GM19035 (cell line): ENCODE data around the gene TOX3.

Experiments used
- ATAC-seq: cut with Tn5 transposase; IDR thresholded peaks from one replicate; pipeline ENCODE4 v1.9.1; 2021; ENCODE audit not compliant: unreplicated experiment

TOX3 gene

DNA sequence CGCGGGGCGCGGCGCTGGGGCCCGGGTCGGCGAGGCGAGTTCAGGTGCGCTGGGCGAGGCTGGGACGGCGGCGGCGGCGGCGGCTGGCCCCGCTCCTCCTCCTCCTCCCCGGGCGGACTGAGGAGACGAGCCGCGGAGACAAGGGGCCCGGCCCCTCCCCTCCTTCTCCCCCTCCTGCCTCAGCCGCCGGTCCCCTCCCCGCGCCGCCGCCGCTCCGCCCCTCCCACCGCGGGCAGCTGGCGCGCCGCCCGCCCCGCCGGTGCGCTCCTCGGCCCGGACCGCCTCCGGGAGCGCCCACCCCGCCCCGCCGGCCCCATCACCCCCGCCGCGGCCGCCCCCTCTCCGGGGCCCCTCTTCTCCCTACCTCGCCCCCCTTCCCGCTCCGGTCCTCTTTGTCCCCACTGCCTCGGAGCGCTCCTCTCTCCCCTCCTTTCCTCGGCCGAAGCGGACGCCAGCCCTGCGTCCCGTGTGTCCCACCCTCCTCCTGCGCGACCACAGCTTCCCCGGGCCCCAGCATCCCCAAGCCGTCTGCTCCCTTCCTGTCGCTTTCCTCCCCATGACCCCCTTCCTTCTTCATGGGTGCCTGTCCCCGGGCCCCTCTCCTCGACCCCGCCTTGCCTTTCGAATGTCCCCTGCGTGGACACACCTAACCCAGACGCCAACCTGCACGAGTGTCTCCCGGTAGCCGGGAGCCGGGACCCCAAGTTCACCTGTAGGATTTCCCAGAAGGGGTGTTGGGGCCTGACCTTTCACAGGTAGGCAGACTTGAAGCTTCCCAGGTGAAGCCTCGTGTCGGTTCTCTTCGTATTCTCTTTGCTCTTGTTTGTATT is at the start of gene TOX3:
TOX3 (minus strand) TSS at position 140 of the 830 bp plus-strand sequence. CDS start 420 bp downstream, outside the sequence.
- no peak for ATAC-seq

GRCh38 chr16:52592778-52593177 is 45.8 kb upstream of the TOX3 start:
- ATAC-seq, result no peak

GRCh38 chr16:52591934-52592592 is 45.1 kb upstream of the TOX3 start:
- no peak for ATAC-seq

DNA sequence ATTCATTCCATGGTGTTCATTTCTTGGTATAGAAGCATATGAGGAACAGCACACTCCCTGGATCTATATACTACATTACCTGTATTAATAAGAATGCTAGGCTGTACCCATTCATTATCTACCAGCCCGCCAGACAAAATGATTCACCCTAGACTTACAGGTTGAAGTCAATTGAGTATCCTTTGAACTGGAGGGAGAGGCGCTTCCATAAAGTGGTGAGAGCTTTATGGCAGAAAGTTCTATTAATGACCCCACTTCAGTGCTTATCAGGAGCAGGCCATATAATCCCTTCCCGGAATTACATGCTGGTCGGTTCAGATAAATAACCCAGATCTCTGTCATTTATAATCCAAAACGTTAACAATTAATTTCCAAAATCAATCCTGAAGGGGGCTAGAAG is 44.5 kb upstream of the TOX3 start:
- ATAC-seq, result no peak

GRCh38 chr16:52586159-52586558 is 39.2 kb upstream of the TOX3 start:
- ATAC-seq, result no peak

GRCh38 chr16:52584354-52585320 is 37.7 kb upstream of the TOX3 start:
- ATAC-seq, result no peak

DNA sequence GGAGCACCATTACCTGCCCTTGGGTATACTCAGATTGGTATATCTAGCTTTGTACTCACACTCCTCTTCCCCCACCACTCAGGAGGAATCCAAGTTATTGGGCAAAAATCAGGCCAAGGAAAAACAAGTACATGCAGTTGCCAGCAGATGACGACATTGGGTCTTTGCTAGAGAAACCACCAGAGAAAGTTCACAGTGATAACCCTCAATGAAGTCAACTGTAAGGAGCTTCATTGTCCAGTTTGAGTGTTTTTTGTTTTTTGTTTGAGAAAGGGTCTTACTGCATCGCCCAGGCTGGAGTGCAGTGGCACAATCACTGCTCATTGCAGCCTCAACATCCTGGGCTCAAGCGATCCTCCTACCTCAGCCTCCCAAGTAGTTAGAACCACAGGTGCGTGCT is 34.6 kb upstream of the TOX3 start:
- no peak for ATAC-seq

DNA sequence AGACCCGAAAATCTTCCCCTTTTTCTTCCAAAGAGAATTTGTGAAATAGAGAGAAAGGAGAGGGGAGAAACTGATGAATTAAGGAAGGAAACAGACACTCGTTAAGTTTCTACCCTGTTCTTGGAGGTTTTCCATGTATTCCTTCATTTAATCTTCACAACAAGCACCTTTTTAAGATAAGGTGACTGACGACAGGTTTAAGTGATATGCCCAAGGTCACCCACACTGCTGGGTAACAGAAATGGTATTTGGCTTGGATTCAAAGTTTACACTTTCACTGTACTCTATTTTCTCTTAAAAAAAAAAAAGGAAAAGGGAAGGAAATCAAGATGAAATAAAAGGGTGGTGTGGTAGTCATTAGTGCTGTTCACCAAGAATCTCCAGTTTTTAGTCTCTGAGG is 33.5 kb upstream of the TOX3 start:
- ATAC-seq, result no peak

DNA sequence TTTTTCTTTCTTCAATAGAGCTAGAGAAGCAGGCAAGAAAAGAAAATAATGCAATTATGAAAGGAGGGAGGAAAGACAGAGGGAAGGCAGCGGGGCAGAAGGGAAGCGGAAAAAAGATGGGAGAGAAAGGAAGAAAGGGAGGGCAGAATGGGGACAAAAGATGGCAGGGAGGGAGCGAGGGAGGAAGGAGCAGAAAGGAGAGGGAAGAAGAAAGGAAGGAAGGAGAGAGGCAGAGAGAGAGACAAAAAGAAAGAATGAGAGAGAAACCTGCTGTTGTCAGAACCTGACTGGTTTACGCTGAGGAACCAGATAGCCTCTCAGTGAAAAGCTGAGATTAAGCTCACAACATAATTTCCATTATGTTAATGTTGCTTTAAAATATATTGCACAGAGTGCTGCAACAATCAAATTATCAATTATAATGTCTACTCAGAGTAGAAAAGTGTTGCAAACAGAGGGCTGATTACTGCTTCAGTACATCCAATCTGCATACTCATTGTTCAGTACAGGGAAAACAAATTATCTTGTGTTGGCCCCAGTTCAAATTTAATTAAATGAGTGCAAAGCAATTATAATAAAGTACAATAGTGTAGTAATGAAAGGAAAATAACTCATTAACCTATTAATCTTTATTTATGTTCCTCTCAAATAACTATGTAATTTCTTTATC is 32.0 kb upstream of the TOX3 start:
- ATAC-seq, result no peak

DNA sequence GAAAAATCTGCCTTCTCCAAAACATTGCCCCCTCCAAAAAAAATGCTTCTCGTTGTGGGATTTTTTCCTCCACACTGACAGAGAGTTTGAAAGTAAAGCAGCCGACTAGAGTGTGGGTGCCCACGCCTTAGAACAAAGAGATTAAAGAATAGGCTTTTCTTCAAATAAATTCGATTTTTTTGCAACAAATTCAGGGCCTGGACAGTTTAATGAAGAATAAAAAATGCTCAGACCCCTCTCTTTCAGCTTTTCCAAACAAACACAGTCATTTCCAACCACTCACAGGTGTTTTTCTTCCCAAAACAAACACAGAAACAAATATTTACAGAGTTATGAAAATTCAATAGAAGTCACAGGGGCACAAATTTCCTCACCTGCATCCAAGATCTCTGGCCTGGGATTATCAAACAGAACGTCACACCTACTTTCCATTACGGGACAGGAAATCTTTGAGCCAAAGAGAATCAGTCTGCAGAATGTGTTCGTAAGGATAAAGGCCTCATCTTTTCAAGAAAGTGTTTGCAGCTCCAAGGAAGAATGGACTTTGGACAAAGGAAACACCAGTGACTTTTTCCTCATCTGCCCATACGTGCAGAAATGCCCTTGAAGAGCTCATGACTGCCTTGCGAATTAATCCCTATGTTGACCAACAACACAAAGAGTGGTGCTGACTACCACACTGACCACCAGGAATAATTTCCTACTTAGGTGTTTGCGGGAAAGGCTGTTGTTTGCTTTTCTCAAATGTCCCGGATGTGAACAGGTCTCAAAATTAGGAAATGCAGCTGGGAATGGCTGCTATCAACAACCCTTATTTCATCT is 31.3 kb upstream of the TOX3 start:
- no peak for ATAC-seq

GRCh38 chr16:52577130-52577706 is 30.3 kb upstream of the TOX3 start:
- no peak for ATAC-seq

DNA sequence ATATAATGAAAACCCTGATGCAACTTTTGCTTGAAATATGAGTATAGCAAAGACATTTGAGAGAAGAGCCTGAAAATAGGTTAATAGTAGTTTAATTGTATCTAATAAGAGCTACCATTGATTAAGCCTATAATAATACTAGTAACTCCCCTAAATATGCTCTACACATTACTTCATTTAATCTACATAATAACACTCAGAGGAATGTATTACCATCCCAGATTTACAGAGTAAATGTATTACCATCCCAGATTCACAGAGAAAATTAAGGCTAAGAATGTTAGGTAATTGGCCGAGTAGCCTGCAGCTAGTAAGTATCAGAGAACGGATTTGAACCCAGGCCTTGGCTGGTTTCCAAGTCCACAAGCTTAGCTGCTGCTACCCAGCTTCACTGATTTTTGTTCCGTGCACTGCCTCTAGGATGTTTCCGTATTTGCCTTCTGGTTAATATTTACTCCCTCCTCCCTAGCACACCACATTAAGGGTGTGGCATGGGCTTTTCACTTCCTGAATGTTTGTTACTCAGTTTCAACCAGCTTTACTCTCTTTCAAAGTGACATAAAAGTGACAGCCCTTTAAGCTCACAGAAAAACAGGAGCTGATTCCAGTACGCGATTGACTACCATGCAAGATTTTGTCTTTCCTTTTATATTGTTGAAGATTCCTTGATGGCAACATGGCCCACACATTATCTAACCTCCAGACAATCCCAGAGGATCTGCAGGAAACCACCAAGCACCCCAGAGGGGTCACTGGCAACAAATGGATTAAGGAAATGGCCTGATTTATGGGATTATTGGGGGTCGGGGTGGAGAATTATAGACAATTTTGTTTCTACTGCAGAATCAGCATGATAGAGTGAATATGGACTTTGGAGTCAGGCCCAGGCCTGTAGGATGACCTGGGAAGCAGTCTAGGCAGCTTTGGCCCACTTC is 26.7 kb upstream of the TOX3 start:
- no peak for ATAC-seq

GRCh38 chr16:52572656-52573055 is 25.7 kb upstream of the TOX3 start:
- ATAC-seq, result no peak

DNA sequence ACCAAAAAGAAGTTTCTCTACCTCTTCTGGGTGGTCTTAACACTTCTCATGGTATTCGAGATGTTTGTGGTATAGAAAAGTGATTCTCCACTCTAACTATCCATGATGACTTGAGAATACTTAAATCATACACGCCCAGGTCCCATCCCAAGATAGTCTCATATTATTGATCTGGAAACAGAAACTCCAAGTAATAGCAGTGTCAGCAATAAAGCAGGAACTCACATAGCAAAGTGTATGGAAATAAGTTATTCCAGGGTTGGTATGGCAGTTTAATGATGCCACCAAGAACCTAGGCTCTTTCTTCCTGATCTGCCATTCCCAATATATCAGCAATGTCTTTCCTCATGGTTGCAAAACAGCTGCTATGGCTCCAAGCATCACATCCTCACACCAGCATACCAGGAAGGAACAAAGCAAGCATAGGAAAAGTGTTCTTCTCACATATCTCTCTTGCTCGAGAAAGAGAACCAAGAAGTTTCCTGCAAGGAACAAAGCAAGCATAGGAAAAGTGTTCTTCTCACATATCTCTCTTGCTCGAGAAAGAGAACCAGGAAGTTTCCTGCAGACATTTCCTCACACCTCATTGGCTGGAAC is 23.6 kb upstream of the TOX3 start:
- no peak for ATAC-seq

- no peak for ATAC-seq
Observed at GRCh38 chr16:52569701-52570100, 22.8 kb upstream of the TOX3 start.

DNA sequence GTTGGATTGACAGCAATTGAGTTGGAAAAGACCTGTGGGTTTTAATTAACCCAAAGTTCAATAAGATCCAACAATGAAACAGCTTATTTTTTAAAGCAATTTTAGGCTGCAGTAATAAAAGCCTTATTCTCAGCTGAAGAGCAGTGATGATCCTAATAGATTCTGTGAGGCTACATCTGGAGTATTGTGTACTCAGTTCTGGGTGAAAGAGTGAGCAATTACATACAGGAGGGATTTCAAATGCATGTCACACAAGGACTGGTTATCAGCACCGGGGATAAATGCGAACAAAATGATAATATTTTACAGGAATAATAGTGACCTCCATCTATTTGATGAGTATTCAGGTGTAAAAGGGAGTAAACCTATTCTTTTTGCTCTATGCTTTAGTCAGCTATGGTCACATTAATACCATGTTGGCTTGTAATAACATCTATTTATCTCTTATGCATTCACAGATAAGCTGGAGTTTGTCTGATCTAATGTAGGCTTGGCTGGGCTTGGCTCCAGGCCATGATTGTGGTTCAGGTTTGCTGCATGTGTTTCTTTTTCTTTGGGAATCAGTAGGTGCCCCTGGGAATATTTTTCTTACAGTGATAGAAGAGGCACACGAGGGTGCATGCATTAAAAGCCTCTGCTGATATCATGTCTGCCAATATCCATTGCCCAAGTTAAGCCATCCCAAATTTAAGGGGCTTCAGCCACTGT is 22.2 kb upstream of the TOX3 start:
- ATAC-seq, result no peak

GRCh38 chr16:52568495-52568894 is 21.6 kb upstream of the TOX3 start:
- ATAC-seq, result no peak
